RWPE1 (cell line): ENCODE measurements around the gene SEPTIN1.

Source experiments
- CTCF ChIA-PET: fragments of 350-600 bp; sonication (Branson Sonifier 250); formaldehyde crosslinking; extraction: SDS; loops from one replicate; lab custom pipeline; 2021; lab: Yijun Ruan, JAX
- POLR2A ChIA-PET: fragments of 400-600 bp; formaldehyde crosslinking; extraction: SDS; loops from one replicate; lab custom pipeline; 2020; ENCODE audit warnings: antibody characterized with exemption; ENCODE audit not compliant: low non-redundant PET; lab: Yijun Ruan, JAX
- DNase-seq: peaks from one replicate; pipeline ENCODE4 v3.0.0; 2012; ENCODE audit warnings: low spot score
- H3K27ac ChIP-seq: fragments of 450-650 bp; 2 replicates; pipeline ENCODE4 v1.5.1; 2017
- CTCF ChIP-seq: fragments of 450-650 bp; conservative IDR thresholded peaks from 2 replicates; pipeline ENCODE4 v1.5.1; 2017; ENCODE audit warnings: low read depth, mild to moderate bottlenecking

Gene SEPTIN1

DNA sequence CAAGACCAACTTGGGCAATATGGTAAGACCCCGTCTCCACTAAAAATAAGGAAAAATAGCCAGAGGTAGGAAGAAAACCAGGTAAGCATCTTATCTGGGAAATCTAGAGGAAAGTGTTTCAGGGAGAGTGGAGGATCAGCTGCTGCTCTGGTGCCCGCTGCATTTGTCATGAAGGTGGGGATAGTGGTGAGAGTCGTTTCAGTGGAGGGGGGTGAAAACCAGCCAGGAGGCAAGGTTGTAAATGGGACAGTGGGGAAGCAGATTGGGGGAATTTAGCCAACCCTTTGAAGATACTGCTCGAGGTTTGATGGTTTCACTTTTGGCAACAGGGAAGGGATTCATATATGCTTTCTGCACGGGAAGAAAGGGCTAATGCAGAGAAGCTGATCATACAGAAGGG lies 38.6 kb upstream of the SEPTIN1 start:
- no peak for TF ChIP-seq CTCF
- no peak for DNase-seq
- ChIA-PET POLR2A (no interaction called here), CTCF (interaction anchor here (0.6 to 1.3 kb wide), 2 partner anchors 9 to 177 kb away, joined by 3 to 6 read pairs; partner anchors contain the start of gene DCTPP1)
- peak overlapping the region; percentile 86 for H3K27ac ChIP-seq

GRCh38 chr16:30418350-30419181 lies 36.2 kb upstream of the SEPTIN1 start:
- H3K27ac ChIP-seq, result peak overlapping the region; percentile 86

GRCh38 chr16:30417529-30418349 lies 35.4 kb upstream of the SEPTIN1 start:
- CTCF ChIA-PET, result interaction anchor here (0.6 to 2.2 kb wide), 4 partner anchors 8 to 210 kb away, joined by 3 to 14 read pairs (median 4); partner anchors contain the start of gene ZNF771

More at GRCh38 chr16:30418350-30419181, 36.2 kb upstream of the SEPTIN1 start:
- CTCF ChIA-PET, result interaction anchor here (1.2 to 2.2 kb wide), 3 partner anchors 9 to 43 kb away, joined by 3 to 14 read pairs (median 5); partner anchors contain the start of gene ZNF771
- no peak for DNase-seq
- no peak for TF ChIP-seq CTCF
- POLR2A ChIA-PET, result interaction anchor here (0.6 to 1.0 kb wide), 4 partner anchors 8 to 268 kb away, joined by 3 to 8 read pairs (median 4); partner anchors contain the start of gene FBRS

GRCh38 chr16:30416624-30417528 lies 34.5 kb upstream of the SEPTIN1 start:
- no peak for TF ChIP-seq CTCF
- no peak for DNase-seq
- H3K27ac ChIP-seq, result peak overlapping the region; percentile 86
- CTCF ChIA-PET, result interaction anchor here (2.2 kb wide), 1 partner anchor 7 kb away, joined by 14 read pairs; no protein-coding TSS in a partner anchor
- POLR2A ChIA-PET, result interaction anchor here (1.0 kb wide), 1 partner anchor 269 kb away, joined by 6 read pairs; no protein-coding TSS in a partner anchor

More at GRCh38 chr16:30417529-30418349, 35.4 kb upstream of the SEPTIN1 start:
- POLR2A ChIA-PET, result interaction anchor here (0.6 to 1.0 kb wide), 4 partner anchors 9 to 268 kb away, joined by 3 to 8 read pairs (median 4); partner anchors contain the start of gene FBRS
- DNase-seq, result peak; percentile 80
- H3K27ac ChIP-seq, result peak overlapping the region; percentile 86
- no peak for TF ChIP-seq CTCF

- ChIA-PET CTCF (no interaction called here), POLR2A (no interaction called here)
- no peak for TF ChIP-seq CTCF
- no peak overlapping the region for H3K27ac ChIP-seq
- no peak for DNase-seq
These were observed 33.8 kb upstream of the SEPTIN1 start for GRCh38 chr16:30416047-30416603.
